CD4-positive, alpha-beta memory T cell (primary cell): ENCODE data around the gene NDUFB10. TPM values are rescaled to one million over a fixed set of nuclear protein-coding genes. Genes with fewer than 3 reads are reported as not detected.

ENCODE experiments used
- CTCF ChIA-PET: fragments of 350-600 bp; sonication (Branson Sonifier 250); formaldehyde crosslinking; loops from one replicate; lab custom pipeline; 2021; ENCODE audit warnings: inconsistent platforms; ENCODE audit not compliant: partially characterized antibody; lab: Charles Lee
- POLR2A ChIA-PET: fragments of 350-600 bp; sonication (Branson Sonifier 250); formaldehyde crosslinking; loops from one replicate; lab custom pipeline; 2021; ENCODE audit not compliant: partially characterized antibody; lab: Charles Lee
- DNase-seq, 5 donors: peaks; one replicate each; pipeline versions ENCODE4 v3.0.0 to v3.0.0-alpha.2; 2020 to 2022; ENCODE audit warnings: mixed read lengths in 1 of 5
- H3K27ac ChIP-seq: one replicate; pipeline ENCODE4 v1.7.0; 2013; ENCODE audit warnings: low read depth, low read length
- H3K27me3 ChIP-seq: 2 replicates; pipeline ENCODE4 v1.7.0; 2013; ENCODE audit warnings: mild to moderate bottlenecking, low read length, moderate library complexity; ENCODE audit not compliant: insufficient read depth
- H3K36me3 ChIP-seq: 2 replicates; pipeline ENCODE4 v1.7.0; 2013; ENCODE audit warnings: mild to moderate bottlenecking, low read length, moderate library complexity; ENCODE audit not compliant: insufficient read depth
- H3K4me1 ChIP-seq: 2 replicates; pipeline ENCODE4 v1.7.0; 2013; ENCODE audit warnings: mild to moderate bottlenecking, low read length, moderate library complexity; ENCODE audit not compliant: insufficient read depth
- H3K4me3 ChIP-seq, 2 donors: one replicate each; pipeline ENCODE4 v1.7.0; 2013; ENCODE audit warnings: low read length in 2 of 2, mild to moderate bottlenecking in 1 of 2
- H3K9me3 ChIP-seq, 2 donors: one replicate each; pipeline ENCODE4 v1.7.0; 2013; ENCODE audit warnings: low read length in 2 of 2, control low read depth in 1 of 2; ENCODE audit not compliant: control insufficient read depth in 1 of 2
- H3K27ac Mint-ChIP-seq, 7 donors: one replicate each; pipeline ENCODE4 v1.8.0; 2020 to 2021; ENCODE audit warnings: mixed read lengths in 7 of 7, mild to moderate bottlenecking in 6 of 7, inconsistent platforms in 3 of 7, moderate library complexity in 3 of 7
- H3K27me3 Mint-ChIP-seq, 2 donors: one replicate each; pipeline ENCODE4 v1.8.0; 2020 to 2021; ENCODE audit warnings: mixed read lengths in 2 of 2
- H3K36me3 Mint-ChIP-seq, 2 donors: one replicate each; pipeline ENCODE4 v1.8.0; 2020 to 2021; ENCODE audit warnings: mixed read lengths in 2 of 2, inconsistent platforms in 1 of 2, mild to moderate bottlenecking in 1 of 2
- H3K4me1 Mint-ChIP-seq, 4 donors: one replicate each; pipeline ENCODE4 v1.8.0; 2020 to 2021; ENCODE audit warnings: mixed read lengths in 4 of 4, mild to moderate bottlenecking in 1 of 4
- H3K4me3 Mint-ChIP-seq, 8 donors: one replicate each; pipeline ENCODE4 v1.8.0; 2020 to 2021; ENCODE audit warnings: mixed read lengths in 8 of 8, mild to moderate bottlenecking in 7 of 8, moderate library complexity in 6 of 8, inconsistent platforms in 3 of 8
- H3K9me3 Mint-ChIP-seq, 8 donors: one replicate each; pipeline ENCODE4 v1.8.0; 2020 to 2021; ENCODE audit warnings: mixed read lengths in 8 of 8, mild to moderate bottlenecking in 5 of 8, inconsistent platforms in 3 of 8, moderate library complexity in 1 of 8
- intact Hi-C: fragments of 100-400 bp; cut with micrococcal nuclease; formaldehyde crosslinking; loops from one replicate; pipeline ENCODE4 v1.15.1; 2023
- polyA plus RNA-seq, 2 donors: library from polyadenylated mRNA; unstranded; fragments of 300-500 nt; fragmentation: Illumina TruSeq; gene quantifications; one replicate each; pipeline ENCODE4 v1.2.3, GENCODE V29; 2021
- total RNA-seq, 2 experiments: library from RNA; stranded (reverse); gene quantifications; one replicate each; pipeline ENCODE4 v1.2.3, GENCODE V29; 2021

Gene NDUFB10
- total and polyA plus RNA-seq, 4 experiments from 2014 or later, result 76.5 to 223 (median 146) TPM

DNA sequence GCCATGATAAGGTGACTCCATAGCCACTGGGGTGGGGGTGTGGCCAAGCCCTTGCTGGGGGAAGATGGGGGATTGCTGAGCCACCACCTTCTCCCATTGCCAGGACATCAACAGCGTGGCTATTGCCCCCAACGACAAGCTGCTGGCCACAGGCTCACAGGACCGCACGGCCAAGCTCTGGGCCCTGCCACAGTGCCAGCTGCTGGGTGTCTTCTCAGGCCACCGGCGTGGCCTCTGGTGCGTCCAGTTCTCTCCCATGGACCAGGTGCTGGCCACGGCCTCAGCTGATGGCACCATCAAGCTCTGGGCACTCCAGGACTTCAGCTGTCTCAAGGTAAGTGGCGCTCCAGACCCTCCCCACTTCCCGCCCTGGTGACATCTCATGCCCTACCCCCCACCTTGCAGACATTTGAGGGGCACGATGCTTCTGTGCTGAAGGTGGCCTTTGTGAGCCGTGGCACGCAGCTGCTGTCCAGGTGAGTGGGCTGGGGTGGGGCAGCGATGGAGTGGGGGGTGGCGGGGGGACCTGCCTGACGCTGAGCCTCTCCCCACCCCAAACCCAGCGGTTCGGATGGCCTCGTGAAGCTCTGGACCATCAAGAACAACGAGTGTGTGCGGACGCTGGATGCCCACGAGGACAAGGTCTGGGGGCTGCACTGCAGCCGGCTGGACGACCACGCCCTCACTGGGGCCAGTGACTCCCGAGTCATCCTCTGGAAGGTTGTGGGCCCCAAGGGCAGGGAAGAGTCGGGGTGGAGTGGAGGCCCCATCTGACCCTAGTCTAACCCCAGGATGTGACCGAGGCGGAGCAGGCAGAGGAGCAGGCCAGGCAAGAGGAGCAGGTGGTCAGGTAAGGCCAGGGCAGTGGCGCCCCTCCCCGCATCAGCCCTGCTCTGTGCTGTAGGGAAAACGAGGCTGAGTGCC, 17.9 kb downstream of the NDUFB10 start:
- no peaks in the 10 kb centered on the region for H3K9me3 ChIP-seq
- H3K4me3 ChIP-seq, result no peak overlapping the region
- H3K27me3 ChIP-seq, result peaks cover 20% of the 10 kb centered on the region
- DNase-seq, result no peak
- Mint-ChIP-seq H3K36me3 (peaks cover 25 to 27% of the 10 kb centered on the region in 2 donors), H3K27me3 (peaks cover 8 to 10% of the 10 kb centered on the region in 2 donors), H3K4me1 (peaks cover 3 to 11% (median 6%) of the 10 kb centered on the region in 4 donors), H3K4me3 (no peak overlapping the region), H3K27ac (no peak overlapping the region), H3K9me3 (peaks cover 0 to 2% (median 0%) of the 10 kb centered on the region in 8 donors)
- no peak overlapping the region for H3K27ac ChIP-seq
- H3K4me1 ChIP-seq, result peaks cover 14% of the 10 kb centered on the region
- ChIA-PET POLR2A (interaction anchor here (0.8 to 4.7 kb wide), 5 partner anchors 9 to 630 kb away, joined by 3 to 40 read pairs (median 6); partner anchors contain the start of genes RPS2 and TRAF7), CTCF (interaction anchor here (0.6 kb wide), 1 partner anchor 35 kb away, joined by 3 read pairs; no protein-coding TSS in a partner anchor)
- intact Hi-C loops, result no loop called here
- H3K36me3 ChIP-seq, result peaks cover 32% of the 10 kb centered on the region

- H3K27me3 Mint-ChIP-seq, result peaks cover 8 to 10% of the 10 kb centered on the region in 2 donors
- H3K9me3 ChIP-seq, result no peaks in the 10 kb centered on the region
- H3K9me3 Mint-ChIP-seq, result peaks cover 0 to 2% (median 0%) of the 10 kb centered on the region in 8 donors
- H3K27ac Mint-ChIP-seq, result no peak overlapping the region
- H3K36me3 Mint-ChIP-seq, result peaks cover 21 to 27% of the 10 kb centered on the region in 2 donors
- H3K4me3 ChIP-seq, result no peak overlapping the region
- ChIA-PET CTCF (no interaction called here), POLR2A (interaction anchor here (1.5 to 4.7 kb wide), 4 partner anchors 8 to 177 kb away, joined by 4 to 40 read pairs (median 6); partner anchors contain the start of genes RPS2 and TRAF7)
- H3K36me3 ChIP-seq, result peaks cover 32% of the 10 kb centered on the region
- peaks cover 1 to 13% (median 4%) of the 10 kb centered on the region in 4 donors for H3K4me1 Mint-ChIP-seq
- DNase-seq, result no peak
- no peak overlapping the region for H3K4me3 Mint-ChIP-seq
- peaks cover 10% of the 10 kb centered on the region for H3K4me1 ChIP-seq
- H3K27me3 ChIP-seq, result peaks cover 20% of the 10 kb centered on the region
- intact Hi-C loops, result no loop called here
- H3K27ac ChIP-seq, result no peak overlapping the region
These were observed 18.5 kb downstream of the NDUFB10 start for GRCh38 chr16:1977875-1978268.

GRCh38 chr16:1978476-1979120, 19.3 kb downstream of the NDUFB10 start:
- H3K36me3 ChIP-seq, result peaks cover 32% of the 10 kb centered on the region
- H3K9me3 ChIP-seq, result no peaks in the 10 kb centered on the region
- DNase-seq, result peak in 1 of 5 donors; percentile 39
- Mint-ChIP-seq H3K36me3 (peaks cover 19 to 27% of the 10 kb centered on the region in 2 donors), H3K4me1 (peaks cover 2 to 17% (median 6%) of the 10 kb centered on the region in 4 donors), H3K9me3 (peaks cover 0 to 2% (median 0%) of the 10 kb centered on the region in 8 donors), H3K27ac (no peak overlapping the region), H3K4me3 (no peak overlapping the region), H3K27me3 (peaks cover 10% of the 10 kb centered on the region in 2 donors)
- CTCF ChIA-PET, result no interaction called here
- no peak overlapping the region for H3K27ac ChIP-seq
- intact Hi-C loops, result no loop called here
- POLR2A ChIA-PET, result interaction anchor here (1.9 to 4.7 kb wide), 3 partner anchors 14 to 176 kb away, joined by 6 to 40 read pairs (median 6); partner anchors contain the start of genes RPS2 and TRAF7
- peaks cover 20% of the 10 kb centered on the region for H3K27me3 ChIP-seq
- H3K4me3 ChIP-seq, result no peak overlapping the region
- H3K4me1 ChIP-seq, result peaks cover 10% of the 10 kb centered on the region

- intact Hi-C loops, result no loop called here
- H3K27ac Mint-ChIP-seq, result no peak overlapping the region
- H3K36me3 Mint-ChIP-seq, result peaks cover 17 to 27% of the 10 kb centered on the region in 2 donors
- H3K9me3 ChIP-seq, result no peaks in the 10 kb centered on the region
- POLR2A ChIA-PET, result interaction anchor here (1.9 to 7.5 kb wide), 6 partner anchors 8 to 176 kb away, joined by 6 to 99 read pairs (median 24); partner anchors contain the start of genes NDUFB10, RNF151, RPS2 and TBL3
- H3K4me3 ChIP-seq, result no peak overlapping the region
- no peak overlapping the region for H3K27ac ChIP-seq
- peaks cover 0 to 2% (median 0%) of the 10 kb centered on the region in 8 donors for H3K9me3 Mint-ChIP-seq
- peaks cover 20% of the 10 kb centered on the region for H3K27me3 ChIP-seq
- CTCF ChIA-PET, result no interaction called here
- peaks cover 10% of the 10 kb centered on the region in 2 donors for H3K27me3 Mint-ChIP-seq
- H3K4me1 Mint-ChIP-seq, result peaks cover 2 to 17% (median 6%) of the 10 kb centered on the region in 4 donors
- peak overlapping the region in 2 of 8 donors; percentile 17 to 25 for H3K4me3 Mint-ChIP-seq
- peak in 2 of 5 donors; percentile 32 to 46 for DNase-seq
- peaks cover 29% of the 10 kb centered on the region for H3K36me3 ChIP-seq
- H3K4me1 ChIP-seq, result peaks cover 11% of the 10 kb centered on the region
These were observed 20.1 kb downstream of the NDUFB10 start for GRCh38 chr16:1979271-1980029.

DNA sequence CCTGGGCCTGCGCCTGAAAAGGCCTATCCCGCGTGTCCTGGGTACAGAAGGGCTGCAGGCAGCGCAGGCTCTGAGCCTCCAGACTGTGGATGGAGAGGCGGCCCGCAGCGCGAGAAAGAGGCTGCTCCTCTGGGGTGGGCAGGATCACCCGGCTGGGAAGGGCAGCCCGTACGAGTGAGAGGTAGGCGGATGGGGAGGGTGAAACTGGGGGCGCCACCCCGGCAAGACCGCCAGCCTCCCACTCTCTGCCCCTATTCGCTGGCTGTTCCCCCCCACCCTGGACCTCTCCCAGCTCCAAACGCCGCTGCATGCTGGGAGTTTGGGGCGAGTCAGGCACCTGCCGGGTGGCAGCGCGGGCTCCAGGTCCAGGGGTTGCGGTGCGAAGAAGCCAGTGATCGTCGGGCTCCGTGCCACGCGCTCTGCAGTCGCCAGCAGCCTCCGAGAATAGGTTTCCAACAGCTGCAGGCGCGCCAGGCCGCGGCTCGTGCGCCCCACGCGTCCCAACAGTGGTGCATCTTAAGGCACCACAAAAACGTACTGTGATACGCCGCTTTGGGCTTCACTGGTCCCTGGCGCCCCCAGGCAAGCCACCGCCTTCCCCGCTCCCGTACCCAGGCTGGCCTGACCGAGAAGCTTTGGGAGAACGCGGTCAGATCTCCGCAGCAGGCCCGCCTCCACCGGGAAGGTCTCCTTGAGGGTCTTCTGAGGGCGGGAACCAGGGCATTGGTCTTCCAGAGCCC, 20.9 kb downstream of the NDUFB10 start:
- H3K27ac ChIP-seq, result no peak overlapping the region
- no peak overlapping the region for H3K27ac Mint-ChIP-seq
- POLR2A ChIA-PET, result interaction anchor here (0.6 to 7.5 kb wide), 4 partner anchors 9 to 25 kb away, joined by 3 to 99 read pairs (median 34); partner anchors contain the start of genes NDUFB10, RNF151, RPS2 and TBL3

DNA sequence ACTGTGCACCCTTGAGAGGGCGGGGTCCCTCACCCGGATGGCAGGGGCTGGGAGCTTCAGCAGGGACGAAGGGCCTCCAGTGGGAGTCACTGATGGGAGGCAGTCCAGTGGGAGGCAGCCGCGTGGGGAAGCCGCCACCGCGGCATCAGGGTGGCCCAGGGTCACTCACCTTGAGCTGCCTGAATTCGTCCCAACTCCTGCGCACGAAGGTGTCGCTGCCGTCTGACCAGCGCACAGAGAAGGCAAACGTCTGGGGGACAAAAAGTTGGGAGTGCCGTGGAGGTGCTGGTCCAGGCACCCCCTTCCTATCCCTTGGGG, 21.4 kb downstream of the NDUFB10 start:
- no peak overlapping the region for H3K27ac Mint-ChIP-seq
- CTCF ChIA-PET, result no interaction called here
- POLR2A ChIA-PET, result interaction anchor here (0.6 to 7.5 kb wide), 4 partner anchors 9 to 24 kb away, joined by 3 to 99 read pairs (median 34); partner anchors contain the start of genes NDUFB10, RNF151, RPS2 and TBL3

More for the DNA sequence above, 20.9 kb downstream of the NDUFB10 start:
- H3K27me3 Mint-ChIP-seq, result peaks cover 10% of the 10 kb centered on the region in 2 donors
- H3K4me1 Mint-ChIP-seq, result peaks cover 2 to 17% (median 11%) of the 10 kb centered on the region in 4 donors
- H3K9me3 ChIP-seq, result no peaks in the 10 kb centered on the region
- no peak for DNase-seq
- CTCF ChIA-PET, result no interaction called here
- no peak overlapping the region for H3K4me3 ChIP-seq
- peaks cover 15 to 22% of the 10 kb centered on the region in 2 donors for H3K36me3 Mint-ChIP-seq
- H3K9me3 Mint-ChIP-seq, result peaks cover 0 to 2% (median 0%) of the 10 kb centered on the region in 8 donors
- peaks cover 19% of the 10 kb centered on the region for H3K4me1 ChIP-seq
- peaks cover 23% of the 10 kb centered on the region for H3K36me3 ChIP-seq
- peak overlapping the region in 1 of 8 donors; percentile 9 for H3K4me3 Mint-ChIP-seq
- H3K27me3 ChIP-seq, result peaks cover 20% of the 10 kb centered on the region
- intact Hi-C loops, result no loop called here

More for the DNA sequence above, 21.4 kb downstream of the NDUFB10 start:
- H3K4me3 ChIP-seq, result no peak overlapping the region
- H3K36me3 Mint-ChIP-seq, result peaks cover 14 to 20% of the 10 kb centered on the region in 2 donors
- peaks cover 20% of the 10 kb centered on the region for H3K27me3 ChIP-seq
- H3K9me3 Mint-ChIP-seq, result peaks cover 0 to 2% (median 0%) of the 10 kb centered on the region in 8 donors
- peaks cover 22% of the 10 kb centered on the region for H3K4me1 ChIP-seq
- H3K4me3 Mint-ChIP-seq, result no peak overlapping the region
- H3K36me3 ChIP-seq, result peaks cover 19% of the 10 kb centered on the region
- no peak for DNase-seq
- H3K4me1 Mint-ChIP-seq, result peaks cover 2 to 19% (median 12%) of the 10 kb centered on the region in 4 donors
- H3K27ac ChIP-seq, result no peak overlapping the region
- intact Hi-C loops, result no loop called here
- H3K27me3 Mint-ChIP-seq, result peaks cover 10% of the 10 kb centered on the region in 2 donors
- H3K9me3 ChIP-seq, result no peaks in the 10 kb centered on the region
